Measurements from ENCODE around the gene CASP2.

CASP2 gene

DNA sequence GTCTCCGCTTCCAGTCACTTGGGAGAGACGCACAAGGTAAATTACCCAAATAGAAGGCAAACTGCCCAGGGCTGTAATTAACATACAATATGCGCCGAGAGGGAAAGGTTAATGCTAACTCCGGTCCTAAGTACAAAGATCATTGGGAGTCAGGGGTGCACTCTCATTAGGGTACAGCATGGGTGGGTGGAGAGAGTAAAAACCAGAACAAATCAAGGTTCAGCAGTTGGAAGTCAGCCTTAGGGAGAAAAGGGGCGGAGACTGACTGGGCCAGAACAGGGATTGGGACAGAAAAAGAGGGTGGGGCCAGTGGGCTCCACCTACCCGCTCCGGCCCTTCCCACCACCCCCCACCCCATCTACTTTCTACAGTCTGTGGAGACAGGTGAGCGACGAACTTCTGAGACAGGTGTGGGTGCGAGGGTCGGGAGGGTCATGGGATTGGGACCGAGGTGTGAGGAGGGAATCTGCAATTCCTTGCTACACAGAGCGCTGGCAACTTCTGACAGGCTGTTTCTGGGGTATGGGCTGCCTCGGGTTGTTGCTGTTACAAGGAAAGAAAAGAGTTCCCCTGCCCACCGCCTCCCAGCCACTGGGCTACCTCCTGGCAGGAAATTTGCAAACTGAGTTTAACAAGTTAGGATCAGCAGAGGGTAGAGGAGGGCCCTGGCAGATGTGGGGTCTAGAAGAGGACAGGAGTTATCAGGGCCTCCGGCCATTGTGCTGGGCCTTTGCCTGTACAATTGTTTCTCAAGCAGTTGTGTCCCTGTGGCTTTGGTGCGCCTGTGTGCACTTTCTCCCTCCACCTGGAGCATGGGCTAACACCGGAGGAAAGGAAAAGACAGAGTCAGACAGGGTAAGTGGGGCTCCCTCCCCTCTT, 3.3 kb upstream of the CASP2 start, which contains the start of gene TMEM139:
TSS of gene TMEM139 (plus strand) at position 368 of the 879 bp plus-strand sequence. CDS start 1,000 bp downstream, outside the sequence.
- no peaks in the 10 kb centered on the region for H3K36me3 ChIP-seq (replicated peaks; ENCODE audit: low read depth, low read length)
- H3K4me1 ChIP-seq (ENCODE audit: low read length): peaks cover 12% of the 10 kb centered on the region
- no peaks in the 10 kb centered on the region for H3K9me3 ChIP-seq (ENCODE audit: insufficient read depth, low read length)
- H3K27ac ChIP-seq (ENCODE audit: low read length): no peak within 1 kb of the TSS
- no peaks in the 10 kb centered on the region for H4K20me1 ChIP-seq (ENCODE audit: insufficient read depth, low read length)
- H3K4me3 ChIP-seq (ENCODE audit: low read length): no peak within 1 kb of the TSS
- TF ChIP-seq EZH2phosphoT487 (IDR thresholded peaks at IDR 0.05; ENCODE audit: low read depth) (no peak), CTCF (IDR thresholded peaks at IDR 0.05; ENCODE audit: low read depth, low read length) (no peak)
- no peak within 1 kb of the TSS for H2AFZ ChIP-seq (ENCODE audit: low read depth, low read length)
- no peaks in the 10 kb centered on the region for H3K27me3 ChIP-seq (ENCODE audit: low read depth, low read length)
- H3K4me2 ChIP-seq (ENCODE audit: low read length): no peak within 1 kb of the TSS
- peaks cover 16% of the 10 kb centered on the region for H3K79me2 ChIP-seq (ENCODE audit: low read length)
- H3K9ac ChIP-seq (ENCODE audit: low read length): no peak within 1 kb of the TSS

DNA sequence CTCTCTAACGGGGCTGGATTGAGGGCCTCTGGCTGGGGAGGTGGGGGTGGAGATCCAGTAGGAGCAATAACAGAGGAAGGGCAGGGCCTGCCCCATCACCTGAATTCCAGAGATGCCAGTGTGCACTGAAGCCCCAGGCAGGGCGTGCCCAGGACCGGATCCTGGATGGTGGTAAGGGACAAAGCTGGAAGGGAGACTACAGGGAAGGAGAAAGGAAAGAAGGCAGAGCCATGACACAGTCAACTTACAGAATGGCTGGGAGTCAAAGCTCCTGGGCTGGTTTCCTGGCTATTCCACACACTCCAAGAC, 2.7 kb upstream of the CASP2 start:
- Histone ChIP-seq H3K27me3 (ENCODE audit: low read depth, low read length) (no peaks in the 10 kb centered on the region), H3K4me1 (ENCODE audit: low read length) (peaks cover 13% of the 10 kb centered on the region), H3K79me2 (ENCODE audit: low read length) (peaks cover 21% of the 10 kb centered on the region), H2AFZ (ENCODE audit: low read depth, low read length) (no peak overlapping the region), H3K4me3 (ENCODE audit: low read length) (no peak overlapping the region), H3K36me3 (replicated peaks; ENCODE audit: low read depth, low read length) (peaks cover 3% of the 10 kb centered on the region), H3K9ac (ENCODE audit: low read length) (no peak overlapping the region), H3K27ac (ENCODE audit: low read length) (no peak overlapping the region), H3K9me3 (ENCODE audit: insufficient read depth, low read length) (no peaks in the 10 kb centered on the region), H3K4me2 (ENCODE audit: low read length) (no peak overlapping the region), H4K20me1 (ENCODE audit: insufficient read depth, low read length) (no peaks in the 10 kb centered on the region)
- no peak for TF ChIP-seq EZH2phosphoT487 (IDR thresholded peaks at IDR 0.05; ENCODE audit: low read depth)

DNA sequence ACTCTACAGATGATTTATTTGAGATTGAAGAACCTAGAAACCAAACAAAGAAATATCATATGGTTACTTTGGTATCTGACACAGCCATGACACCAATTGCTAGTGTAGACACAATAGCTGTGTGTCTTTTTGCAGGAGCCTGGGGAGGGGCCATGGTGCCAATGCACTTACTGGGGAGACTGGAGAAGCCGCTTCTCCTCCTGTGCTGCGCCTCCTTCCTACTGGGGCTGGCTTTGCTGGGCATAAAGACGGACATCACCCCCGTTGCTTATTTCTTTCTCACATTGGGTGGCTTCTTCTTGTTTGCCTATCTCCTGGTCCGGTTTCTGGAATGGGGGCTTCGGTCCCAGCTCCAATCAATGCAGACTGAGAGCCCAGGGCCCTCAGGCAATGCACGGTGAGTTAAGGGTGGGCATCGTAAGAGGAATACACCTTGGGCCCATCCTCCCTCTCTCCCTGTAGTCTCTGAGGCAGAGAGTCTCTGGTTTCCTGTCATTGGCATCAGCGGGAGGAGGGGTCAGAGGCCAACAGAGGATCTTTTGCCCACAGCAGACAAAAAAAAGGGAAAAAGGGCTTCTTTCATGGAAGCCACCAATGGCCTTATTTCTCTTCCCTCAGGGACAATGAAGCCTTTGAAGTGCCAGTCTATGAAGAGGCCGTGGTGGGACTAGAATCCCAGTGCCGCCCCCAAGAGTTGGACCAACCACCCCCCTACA, 2.2 kb upstream of the CASP2 start:
- TF ChIP-seq EZH2phosphoT487 (IDR thresholded peaks at IDR 0.05; ENCODE audit: low read depth): no peak
- no peak for TF ChIP-seq CTCF (IDR thresholded peaks at IDR 0.05; ENCODE audit: low read depth, low read length)
- no peaks in the 10 kb centered on the region for H3K27me3 ChIP-seq (ENCODE audit: low read depth, low read length)
- H3K9me3 ChIP-seq (ENCODE audit: insufficient read depth, low read length): no peaks in the 10 kb centered on the region
- H4K20me1 ChIP-seq (ENCODE audit: insufficient read depth, low read length): no peaks in the 10 kb centered on the region
- peaks cover 27% of the 10 kb centered on the region for H3K79me2 ChIP-seq (ENCODE audit: low read length)
- H3K27ac ChIP-seq (ENCODE audit: low read length): no peak overlapping the region
- H3K4me1 ChIP-seq (ENCODE audit: low read length): peaks cover 13% of the 10 kb centered on the region
- no peak overlapping the region for H3K4me2 ChIP-seq (ENCODE audit: low read length)
- H3K36me3 ChIP-seq (replicated peaks; ENCODE audit: low read depth, low read length): peaks cover 8% of the 10 kb centered on the region
- no peak overlapping the region for H3K9ac ChIP-seq (ENCODE audit: low read length)
- H2AFZ ChIP-seq (ENCODE audit: low read depth, low read length): no peak overlapping the region
- H3K4me3 ChIP-seq (ENCODE audit: low read length): no peak overlapping the region

DNA sequence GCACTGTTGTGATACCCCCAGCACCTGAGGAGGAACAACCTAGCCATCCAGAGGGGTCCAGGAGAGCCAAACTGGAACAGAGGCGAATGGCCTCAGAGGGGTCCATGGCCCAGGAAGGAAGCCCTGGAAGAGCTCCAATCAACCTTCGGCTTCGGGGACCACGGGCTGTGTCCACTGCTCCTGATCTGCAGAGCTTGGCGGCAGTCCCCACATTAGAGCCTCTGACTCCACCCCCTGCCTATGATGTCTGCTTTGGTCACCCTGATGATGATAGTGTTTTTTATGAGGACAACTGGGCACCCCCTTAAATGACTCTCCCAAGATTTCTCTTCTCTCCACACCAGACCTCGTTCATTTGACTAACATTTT, 1.6 kb upstream of the CASP2 start:
- Histone ChIP-seq H4K20me1 (ENCODE audit: insufficient read depth, low read length) (no peaks in the 10 kb centered on the region), H3K79me2 (ENCODE audit: low read length) (peaks cover 32% of the 10 kb centered on the region), H3K4me2 (ENCODE audit: low read length) (no peak overlapping the region), H3K4me1 (ENCODE audit: low read length) (peaks cover 13% of the 10 kb centered on the region), H3K27me3 (ENCODE audit: low read depth, low read length) (no peaks in the 10 kb centered on the region), H2AFZ (ENCODE audit: low read depth, low read length) (no peak overlapping the region), H3K9me3 (ENCODE audit: insufficient read depth, low read length) (no peaks in the 10 kb centered on the region), H3K9ac (ENCODE audit: low read length) (no peak overlapping the region), H3K4me3 (ENCODE audit: low read length) (no peak overlapping the region), H3K36me3 (replicated peaks; ENCODE audit: low read depth, low read length) (peaks cover 14% of the 10 kb centered on the region), H3K27ac (ENCODE audit: low read length) (no peak overlapping the region)
- TF ChIP-seq CTCF (IDR thresholded peaks at IDR 0.05; ENCODE audit: low read depth, low read length) (no peak), EZH2phosphoT487 (IDR thresholded peaks at IDR 0.05; ENCODE audit: low read depth) (no peak)
